Neutrophil (primary cell): ENCODE measurements around the gene CPPED1.
A peak's percentile ranks its signal among the peaks of the same experiment; 100 is the strongest.
"Not testable (repeated sequence)": the region's sequence is repeated elsewhere in the genome, so short reads cannot be mapped to it uniquely, and the experiment has no call there.

Experiments used
- H3K27ac ChIP-seq: fragments of 200-600 bp; sonication (generic); 2 replicates; pipeline ENCODE4 v1.5.1; 2016; ENCODE audit warnings: mild to moderate bottlenecking, moderate library complexity
- H3K27me3 ChIP-seq: fragments of 200-600 bp; sonication (generic); 2 replicates; pipeline ENCODE4 v1.6.0; 2016; ENCODE audit warnings: mild to moderate bottlenecking
- H3K36me3 ChIP-seq: fragments of 200-600 bp; sonication (generic); 2 replicates; pipeline ENCODE4 v1.5.1; 2017
- H3K4me1 ChIP-seq, 2 experiments: fragments of 200-600 bp in 1 of 2; sonication (generic) in 1 of 2; 1 replicate in 1 of 2; 2 replicates in 1 of 2; pipeline versions ENCODE4 v1.5.1 to v1.6.1; 2013 to 2016; ENCODE audit warnings: low read depth in 1 of 2, low read length in 1 of 2, mild to moderate bottlenecking in 1 of 2, moderate library complexity in 1 of 2; ENCODE audit not compliant: control insufficient read depth in 1 of 2, insufficient read depth in 1 of 2
- H3K4me3 ChIP-seq, 2 experiments: fragments of 200-600 bp in 1 of 2; sonication (generic) in 1 of 2; 1 replicate in 1 of 2; 2 replicates in 1 of 2; pipeline ENCODE4 v1.5.1; 2013 to 2016; ENCODE audit warnings: low read depth in 1 of 2, low read length in 1 of 2, mild to moderate bottlenecking in 1 of 2, moderate library complexity in 1 of 2
- H3K9me3 ChIP-seq: fragments of 200-600 bp; sonication (generic); 2 replicates; pipeline ENCODE4 v1.5.1; 2016
- TF ChIP-seq, protein P1 (sequence below): fragments of 200-600 bp; sonication (generic); IDR thresholded peaks from 2 replicates; pipeline ENCODE4 v1.5.1; 2016; ENCODE audit warnings: antibody characterized with exemption

CPPED1 gene

DNA sequence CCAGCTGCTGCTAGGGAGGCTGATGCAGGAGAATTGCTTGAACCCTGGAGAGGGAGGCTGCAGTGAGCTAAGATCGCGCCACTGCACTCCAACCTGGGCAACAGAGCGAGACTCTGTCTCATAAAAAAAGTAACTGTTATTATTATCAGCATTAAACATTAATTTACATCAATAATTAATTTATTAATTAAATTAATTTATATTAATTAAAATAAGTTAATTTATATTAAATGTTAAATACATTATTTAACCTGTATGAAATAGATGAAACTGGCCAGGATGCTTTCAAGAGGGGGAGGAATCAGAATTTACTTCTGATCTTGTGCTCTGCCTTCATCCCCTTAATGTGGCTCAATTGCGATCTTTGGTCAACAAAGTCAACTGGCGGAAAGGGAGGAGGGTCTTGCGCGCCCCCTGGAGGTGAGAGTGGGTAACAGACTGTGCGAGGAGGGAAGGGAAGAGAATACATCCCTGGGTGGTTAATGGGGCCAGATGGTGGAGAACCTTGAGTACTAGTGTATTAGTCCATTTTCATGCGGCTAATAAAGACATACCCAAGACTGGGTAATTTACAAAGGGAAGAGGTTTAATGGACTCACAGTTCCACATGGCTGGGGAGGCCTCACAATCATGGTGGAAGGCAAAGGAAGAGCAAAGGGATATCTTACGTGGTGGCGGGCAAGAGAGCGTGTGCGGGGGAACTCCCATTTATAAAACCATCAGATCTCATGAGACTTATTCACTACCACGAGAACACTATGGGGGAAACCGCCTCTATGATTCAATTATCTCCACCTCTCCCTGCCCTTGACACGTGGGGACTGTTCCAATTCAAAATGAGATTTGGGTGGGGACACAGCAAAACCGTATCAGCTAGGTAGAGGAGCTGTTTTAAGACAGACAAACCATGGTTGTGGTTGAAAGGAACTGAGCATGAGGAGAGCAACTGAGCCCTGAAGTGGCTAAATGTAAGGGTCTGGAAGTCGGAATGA lies 15.7 kb upstream of the CPPED1 start:
- peaks cover 46 to 50% of the 10 kb centered on the region in 2 experiments for H3K4me1 ChIP-seq
- no peaks in the 10 kb centered on the region for H3K36me3 ChIP-seq
- H3K27ac ChIP-seq: peak overlapping the region; percentile 94
- peak overlapping the region in 1 of 2 experiments; percentile 3 for H3K4me3 ChIP-seq
- H3K9me3 ChIP-seq: no peaks in the 10 kb centered on the region
- peaks cover 10% of the 10 kb centered on the region for H3K27me3 ChIP-seq
- TF ChIP-seq, protein P1, sequence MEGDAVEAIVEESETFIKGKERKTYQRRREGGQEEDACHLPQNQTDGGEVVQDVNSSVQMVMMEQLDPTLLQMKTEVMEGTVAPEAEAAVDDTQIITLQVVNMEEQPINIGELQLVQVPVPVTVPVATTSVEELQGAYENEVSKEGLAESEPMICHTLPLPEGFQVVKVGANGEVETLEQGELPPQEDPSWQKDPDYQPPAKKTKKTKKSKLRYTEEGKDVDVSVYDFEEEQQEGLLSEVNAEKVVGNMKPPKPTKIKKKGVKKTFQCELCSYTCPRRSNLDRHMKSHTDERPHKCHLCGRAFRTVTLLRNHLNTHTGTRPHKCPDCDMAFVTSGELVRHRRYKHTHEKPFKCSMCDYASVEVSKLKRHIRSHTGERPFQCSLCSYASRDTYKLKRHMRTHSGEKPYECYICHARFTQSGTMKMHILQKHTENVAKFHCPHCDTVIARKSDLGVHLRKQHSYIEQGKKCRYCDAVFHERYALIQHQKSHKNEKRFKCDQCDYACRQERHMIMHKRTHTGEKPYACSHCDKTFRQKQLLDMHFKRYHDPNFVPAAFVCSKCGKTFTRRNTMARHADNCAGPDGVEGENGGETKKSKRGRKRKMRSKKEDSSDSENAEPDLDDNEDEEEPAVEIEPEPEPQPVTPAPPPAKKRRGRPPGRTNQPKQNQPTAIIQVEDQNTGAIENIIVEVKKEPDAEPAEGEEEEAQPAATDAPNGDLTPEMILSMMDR: peak; percentile 94

DNA sequence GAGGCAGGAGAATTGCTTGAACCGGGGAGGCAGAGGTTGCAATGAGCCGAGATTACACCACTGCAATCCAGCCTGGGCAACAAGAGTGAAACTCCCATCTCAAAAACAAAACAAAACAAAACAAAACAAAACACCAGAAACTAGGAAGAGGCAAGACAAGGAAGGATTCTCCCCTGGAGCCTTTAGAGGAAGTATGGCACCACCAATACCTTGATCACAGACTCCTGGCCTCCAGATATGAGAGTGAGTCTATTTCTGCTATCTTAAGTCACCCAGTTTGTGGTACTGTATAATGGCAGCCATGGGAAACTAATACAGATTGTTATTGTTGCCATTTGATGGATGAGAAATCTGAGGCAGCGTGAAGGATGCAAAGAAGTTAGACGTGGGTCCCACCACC lies 14.6 kb upstream of the CPPED1 start:
- Histone ChIP-seq H3K9me3 (no peaks in the 10 kb centered on the region), H3K27me3 (peaks cover 10% of the 10 kb centered on the region), H3K4me3 (peak overlapping the region in 1 of 2 experiments; percentile 1), H3K4me1 (peaks cover 48 to 57% of the 10 kb centered on the region in 2 experiments), H3K36me3 (no peaks in the 10 kb centered on the region), H3K27ac (peak overlapping the region; percentile 94)
- TF ChIP-seq, protein P1: no peak

DNA sequence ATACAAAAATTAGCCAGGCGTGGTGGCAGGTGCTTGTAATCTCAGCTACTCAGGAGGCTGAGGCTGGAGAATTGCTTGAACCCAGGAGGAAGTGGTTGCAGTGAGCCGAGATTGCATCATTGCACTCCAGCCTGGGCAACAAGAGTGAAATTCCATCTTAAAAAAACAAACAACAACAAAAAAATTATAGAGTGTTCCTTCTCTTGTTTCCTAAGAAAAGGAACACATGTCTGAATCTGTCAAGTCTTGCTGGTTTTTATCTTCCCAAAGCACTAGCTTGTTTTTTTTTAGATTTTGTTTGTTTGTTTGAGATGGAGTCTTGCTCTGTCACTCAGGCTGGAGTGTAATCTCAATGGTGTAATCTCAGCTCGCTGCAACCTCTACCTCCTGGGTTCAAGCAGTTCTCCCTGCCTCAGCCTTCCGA lies 13.1 kb upstream of the CPPED1 start:
- TF ChIP-seq, protein P1: peak; percentile 29
- H3K4me1 ChIP-seq: peaks cover 50 to 64% of the 10 kb centered on the region in 2 experiments

DNA sequence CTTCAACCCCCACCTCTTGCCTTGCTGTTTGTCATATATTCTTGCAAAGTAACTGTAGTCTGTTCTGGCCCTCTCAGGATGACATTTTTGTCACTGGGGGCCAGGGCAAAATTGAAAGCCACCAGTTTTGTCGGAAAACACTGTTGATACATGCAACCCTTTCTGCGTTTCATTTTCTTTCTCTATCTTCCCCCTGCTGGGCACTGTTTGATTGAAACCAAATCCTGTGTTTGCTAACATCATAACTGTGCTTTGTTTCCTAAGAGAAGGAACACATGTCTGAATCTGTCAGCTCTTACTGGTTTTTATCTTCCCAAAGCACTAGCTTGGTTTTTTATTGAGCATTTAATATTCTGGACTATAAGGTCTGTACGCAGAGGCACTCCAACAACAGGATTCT lies 11.7 kb upstream of the CPPED1 start:
- Histone ChIP-seq H3K27ac (peak overlapping the region; percentile 94), H3K4me3 (no peak overlapping the region), H3K4me1 (peaks cover 50 to 64% of the 10 kb centered on the region in 2 experiments), H3K27me3 (no peaks in the 10 kb centered on the region), H3K36me3 (no peaks in the 10 kb centered on the region), H3K9me3 (no peaks in the 10 kb centered on the region)
- TF ChIP-seq, protein P1: no peak

More for the DNA sequence above, 13.1 kb upstream of the CPPED1 start:
- Histone ChIP-seq H3K4me3 (peak overlapping the region; percentile 37 to 45), H3K27ac (peak overlapping the region; percentile 94)
- not testable (repeated sequence) for H3K36me3 ChIP-seq, H3K9me3 ChIP-seq, H3K27me3 ChIP-seq

DNA sequence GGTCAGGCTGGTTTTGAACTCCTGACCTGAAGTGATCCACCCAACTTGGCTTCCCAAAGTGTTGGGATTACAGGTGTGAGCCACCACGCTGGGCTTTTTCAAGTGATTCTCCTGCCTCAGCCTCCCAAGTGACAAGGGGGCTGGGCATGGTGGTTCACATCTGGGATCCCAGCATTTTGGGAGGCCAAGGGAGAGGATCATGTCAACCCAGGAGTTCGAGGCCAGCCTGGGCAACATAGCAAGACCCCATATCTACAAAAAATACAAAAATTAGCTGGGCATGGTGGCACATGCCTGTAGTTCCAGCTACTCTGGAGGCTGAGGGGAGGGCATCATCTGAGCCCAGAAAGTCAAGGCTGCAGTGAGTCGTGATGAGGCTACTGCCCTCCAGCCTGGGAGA lies 10.0 kb upstream of the CPPED1 start:
- not testable (repeated sequence) for H3K36me3 ChIP-seq, H3K27ac ChIP-seq, H3K9me3 ChIP-seq, H3K27me3 ChIP-seq
- Histone ChIP-seq H3K4me1 (peaks cover 47 to 55% of the 10 kb centered on the region in 2 experiments), H3K4me3 (peak overlapping the region in 1 of 2 experiments; percentile 7)

DNA sequence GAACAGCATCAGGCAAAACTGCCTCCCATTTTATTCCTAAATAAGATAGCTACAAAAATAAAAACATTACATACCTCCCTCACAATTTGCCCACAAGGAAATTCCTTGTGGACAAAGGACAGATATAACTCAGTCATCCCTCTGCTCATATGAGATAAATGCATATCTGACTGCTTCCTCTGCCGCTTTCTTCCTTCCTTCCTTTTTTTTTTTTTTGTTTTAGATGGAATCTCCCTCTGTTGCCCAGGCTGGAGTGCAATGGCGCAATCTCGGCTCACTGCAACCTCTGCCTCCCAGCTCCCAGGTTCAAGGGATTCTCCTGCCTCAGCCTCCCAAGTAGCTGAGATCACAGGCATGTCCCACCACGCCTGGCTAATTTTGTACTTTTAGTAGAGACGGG lies 9.6 kb upstream of the CPPED1 start:
- H3K36me3 ChIP-seq, H3K27ac ChIP-seq, H3K27me3 ChIP-seq, H3K9me3 ChIP-seq: not testable (repeated sequence)
- Histone ChIP-seq H3K4me3 (peak overlapping the region in 1 of 2 experiments; percentile 7), H3K4me1 (peaks cover 43 to 51% of the 10 kb centered on the region in 2 experiments)
